ENCODE data around the gene NSRP1.
"Not testable (repeated sequence)": the region's sequence is repeated elsewhere in the genome, so short reads cannot be mapped to it uniquely, and the experiment has no call there.

The NSRP1 gene

GRCh38 chr17:30116661-30117551 is at the start of gene NSRP1:
Gene NSRP1, plus strand, starts transcription at chr17:30116816. Its CDS starts 28 bp downstream, at chr17:30116844.
- peak; percentile 85 for DNase-seq (ENCODE audit: low read depth, low spot score)

GRCh38 chr17:30068465-30068864 is 48.2 kb upstream of the NSRP1 start:
- no peak for DNase-seq (ENCODE audit: low read depth, low spot score)

GRCh38 chr17:30074254-30074653 is 42.4 kb upstream of the NSRP1 start:
- DNase-seq (ENCODE audit: low read depth, low spot score) = no peak

- DNase-seq (ENCODE audit: low read depth, low spot score) = no peak
Observed at GRCh38 chr17:30074730-30075129, 41.9 kb upstream of the NSRP1 start.

- DNase-seq (ENCODE audit: low read depth, low spot score) = no peak
Observed at GRCh38 chr17:30082773-30083172, 33.8 kb upstream of the NSRP1 start.

GRCh38 chr17:30084788-30085187 is 31.8 kb upstream of the NSRP1 start:
- no peak for DNase-seq (ENCODE audit: low read depth, low spot score)

- no peak for DNase-seq (ENCODE audit: low read depth, low spot score)
Observed at GRCh38 chr17:30086896-30087295, 29.7 kb upstream of the NSRP1 start.

GRCh38 chr17:30087431-30087830 is 29.2 kb upstream of the NSRP1 start:
- not testable (repeated sequence) for DNase-seq (ENCODE audit: low read depth, low spot score)

- no peak for DNase-seq (ENCODE audit: low read depth, low spot score)
Observed at GRCh38 chr17:30091121-30091670, 25.4 kb upstream of the NSRP1 start.

GRCh38 chr17:30091771-30092170 is 24.8 kb upstream of the NSRP1 start:
- DNase-seq (ENCODE audit: low read depth, low spot score) = no peak

- no peak for DNase-seq (ENCODE audit: low read depth, low spot score)
Observed at GRCh38 chr17:30092886-30093285, 23.7 kb upstream of the NSRP1 start.

GRCh38 chr17:30093463-30094147 is 23.0 kb upstream of the NSRP1 start:
- DNase-seq (ENCODE audit: low read depth, low spot score) = no peak

GRCh38 chr17:30095507-30096244 is 20.9 kb upstream of the NSRP1 start:
- DNase-seq (ENCODE audit: low read depth, low spot score) = no peak

GRCh38 chr17:30101686-30102390 is 14.8 kb upstream of the NSRP1 start:
- no peak for DNase-seq (ENCODE audit: low read depth, low spot score)

- DNase-seq (ENCODE audit: low read depth, low spot score) = no peak
Observed at GRCh38 chr17:30103921-30104320, 12.7 kb upstream of the NSRP1 start.

GRCh38 chr17:30104575-30105339 is 11.9 kb upstream of the NSRP1 start:
- peak; percentile 47 for DNase-seq (ENCODE audit: low read depth, low spot score)

GRCh38 chr17:30112794-30113193 is 3.8 kb upstream of the NSRP1 start:
- no peak for DNase-seq (ENCODE audit: low read depth, low spot score)

- no peak for DNase-seq (ENCODE audit: low read depth, low spot score)
Observed at GRCh38 chr17:30113213-30113612, 3.4 kb upstream of the NSRP1 start.

- DNase-seq (ENCODE audit: low read depth, low spot score) = no peak
Observed at GRCh38 chr17:30116345-30116660, 313 bp upstream of the NSRP1 start.

- DNase-seq (ENCODE audit: low read depth, low spot score) = no peak
Observed at GRCh38 chr17:30117675-30118081, 1.1 kb downstream of the NSRP1 start.

- not testable (repeated sequence) for DNase-seq (ENCODE audit: low read depth, low spot score)
Observed at GRCh38 chr17:30118635-30119034, 2.0 kb downstream of the NSRP1 start.

Data from activated naive CD8-positive, alpha-beta T cell treated with anti-CD3 and anti-CD28 coated beads, Interleukin-2, amount 50 U/mL, for 16 hours (primary cell).